Measurements from ENCODE around the gene EYA4.

Gene EYA4

DNA sequence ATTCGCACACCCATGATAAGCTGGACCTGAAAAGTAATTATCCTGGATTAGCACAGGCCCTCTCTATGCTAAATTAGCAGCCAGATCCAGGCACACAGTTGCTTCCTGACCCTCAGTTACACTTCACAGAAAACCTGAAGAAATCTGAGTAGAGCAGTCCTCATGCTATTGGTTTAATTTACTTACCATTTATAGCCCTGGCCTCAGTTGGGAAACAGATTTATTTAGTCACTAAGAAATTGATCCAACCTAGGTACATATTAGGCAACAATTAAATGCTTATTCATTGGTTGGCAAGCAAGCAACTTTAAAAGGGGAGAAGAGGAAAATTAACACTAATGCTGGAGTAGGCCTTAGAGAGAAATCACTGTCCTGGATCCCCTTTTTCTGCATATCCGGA is 15.6 kb upstream of the EYA4 start:
- TF ChIP-seq, protein P1, sequence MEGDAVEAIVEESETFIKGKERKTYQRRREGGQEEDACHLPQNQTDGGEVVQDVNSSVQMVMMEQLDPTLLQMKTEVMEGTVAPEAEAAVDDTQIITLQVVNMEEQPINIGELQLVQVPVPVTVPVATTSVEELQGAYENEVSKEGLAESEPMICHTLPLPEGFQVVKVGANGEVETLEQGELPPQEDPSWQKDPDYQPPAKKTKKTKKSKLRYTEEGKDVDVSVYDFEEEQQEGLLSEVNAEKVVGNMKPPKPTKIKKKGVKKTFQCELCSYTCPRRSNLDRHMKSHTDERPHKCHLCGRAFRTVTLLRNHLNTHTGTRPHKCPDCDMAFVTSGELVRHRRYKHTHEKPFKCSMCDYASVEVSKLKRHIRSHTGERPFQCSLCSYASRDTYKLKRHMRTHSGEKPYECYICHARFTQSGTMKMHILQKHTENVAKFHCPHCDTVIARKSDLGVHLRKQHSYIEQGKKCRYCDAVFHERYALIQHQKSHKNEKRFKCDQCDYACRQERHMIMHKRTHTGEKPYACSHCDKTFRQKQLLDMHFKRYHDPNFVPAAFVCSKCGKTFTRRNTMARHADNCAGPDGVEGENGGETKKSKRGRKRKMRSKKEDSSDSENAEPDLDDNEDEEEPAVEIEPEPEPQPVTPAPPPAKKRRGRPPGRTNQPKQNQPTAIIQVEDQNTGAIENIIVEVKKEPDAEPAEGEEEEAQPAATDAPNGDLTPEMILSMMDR (conservative IDR thresholded peaks at IDR 0.05; ENCODE audit: low read depth, low read length), result no peak
- no peak for DNase-seq (ENCODE audit: low read depth)
- H3K4me3 ChIP-seq (ENCODE audit: low read depth, low read length), result no peak overlapping the region

DNA sequence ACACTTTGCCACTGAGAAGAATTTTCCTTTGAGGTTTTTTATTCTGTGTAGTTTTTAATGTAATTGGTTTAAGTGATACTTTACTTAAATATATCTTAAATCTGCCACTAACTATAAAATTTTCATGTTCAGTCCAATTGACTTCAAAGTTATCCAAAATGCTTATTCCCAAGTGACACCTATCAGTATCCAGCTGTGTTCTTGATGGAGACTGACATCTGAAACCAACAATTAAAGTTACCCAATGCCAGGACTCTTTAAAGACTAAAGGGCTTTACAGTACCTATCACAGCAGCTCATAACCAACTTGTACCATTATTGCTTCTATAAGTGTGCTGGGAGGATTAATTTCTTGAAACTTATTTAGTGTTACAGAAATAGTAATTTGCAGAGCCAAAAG is 13.8 kb upstream of the EYA4 start:
- DNase-seq (ENCODE audit: low read depth), result no peak
- H3K4me3 ChIP-seq (ENCODE audit: low read depth, low read length), result no peak overlapping the region
- TF ChIP-seq, protein P1 (conservative IDR thresholded peaks at IDR 0.05; ENCODE audit: low read depth, low read length), result no peak

DNA sequence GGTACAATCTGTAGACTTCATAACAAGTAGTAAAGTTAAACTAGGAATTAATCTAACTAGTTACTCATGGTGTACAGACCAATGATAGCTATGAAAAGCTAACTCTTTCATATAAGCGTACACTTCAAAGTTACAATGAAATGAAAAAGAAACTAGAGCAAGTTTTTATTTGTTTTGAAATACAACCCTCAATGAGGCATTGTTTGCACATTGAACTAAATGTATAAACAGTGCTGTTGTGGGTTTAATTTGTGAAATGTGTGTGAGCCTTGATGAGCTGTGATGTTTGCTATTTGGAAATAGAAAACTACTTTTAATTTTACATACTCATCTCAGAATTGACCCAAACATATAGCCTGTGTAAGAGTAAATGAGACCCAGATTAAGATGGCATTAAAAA is 11.1 kb upstream of the EYA4 start:
- TF ChIP-seq, protein P1 (conservative IDR thresholded peaks at IDR 0.05; ENCODE audit: low read depth, low read length), result no peak
- no peak overlapping the region for H3K4me3 ChIP-seq (ENCODE audit: low read depth, low read length)
- no peak for DNase-seq (ENCODE audit: low read depth)

DNA sequence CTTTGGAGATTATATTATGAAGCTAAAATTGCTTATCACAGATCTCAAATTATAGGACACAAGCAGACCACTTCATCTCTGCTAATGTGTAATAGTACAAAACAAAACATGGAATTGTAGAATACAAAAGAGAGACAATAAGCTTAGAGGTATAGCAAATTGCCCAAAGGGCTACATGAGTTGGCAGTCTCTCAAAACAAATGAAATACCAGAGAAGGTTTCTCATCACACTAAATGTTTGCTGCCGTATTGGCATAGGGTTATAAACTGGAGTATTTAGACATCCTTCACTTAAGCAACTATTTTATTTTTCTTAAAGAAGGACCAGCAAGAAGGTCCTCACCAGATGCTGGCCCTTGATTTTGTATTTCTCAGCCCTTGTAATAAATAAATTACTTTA is 5.9 kb upstream of the EYA4 start:
- DNase-seq (ENCODE audit: low read depth), result no peak
- no peak overlapping the region for H3K4me3 ChIP-seq (ENCODE audit: low read depth, low read length)
- TF ChIP-seq, protein P1 (conservative IDR thresholded peaks at IDR 0.05; ENCODE audit: low read depth, low read length), result no peak

DNA sequence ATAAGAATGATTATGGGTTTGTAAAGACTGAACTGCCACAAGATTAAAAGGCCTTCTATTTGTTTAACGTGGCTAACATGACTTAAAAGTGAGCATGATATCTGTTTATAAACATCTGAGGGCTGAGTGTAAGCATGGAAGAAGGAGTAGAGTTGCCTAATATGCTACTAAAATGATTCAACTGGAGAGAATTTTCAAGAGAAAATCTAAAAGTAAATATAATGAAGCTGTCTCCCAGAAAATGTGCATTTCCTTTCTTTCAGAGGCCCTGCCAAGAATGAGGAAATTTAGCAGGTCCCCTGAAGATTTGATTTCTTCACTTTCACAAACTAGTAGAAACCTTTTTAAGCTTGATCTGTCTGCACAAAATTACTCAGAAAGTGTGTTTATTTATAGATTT is 4.2 kb upstream of the EYA4 start:
- DNase-seq (ENCODE audit: low read depth), result peak; percentile 80
- no peak overlapping the region for H3K4me3 ChIP-seq (ENCODE audit: low read depth, low read length)
- TF ChIP-seq, protein P1 (conservative IDR thresholded peaks at IDR 0.05; ENCODE audit: low read depth, low read length), result no peak

DNA sequence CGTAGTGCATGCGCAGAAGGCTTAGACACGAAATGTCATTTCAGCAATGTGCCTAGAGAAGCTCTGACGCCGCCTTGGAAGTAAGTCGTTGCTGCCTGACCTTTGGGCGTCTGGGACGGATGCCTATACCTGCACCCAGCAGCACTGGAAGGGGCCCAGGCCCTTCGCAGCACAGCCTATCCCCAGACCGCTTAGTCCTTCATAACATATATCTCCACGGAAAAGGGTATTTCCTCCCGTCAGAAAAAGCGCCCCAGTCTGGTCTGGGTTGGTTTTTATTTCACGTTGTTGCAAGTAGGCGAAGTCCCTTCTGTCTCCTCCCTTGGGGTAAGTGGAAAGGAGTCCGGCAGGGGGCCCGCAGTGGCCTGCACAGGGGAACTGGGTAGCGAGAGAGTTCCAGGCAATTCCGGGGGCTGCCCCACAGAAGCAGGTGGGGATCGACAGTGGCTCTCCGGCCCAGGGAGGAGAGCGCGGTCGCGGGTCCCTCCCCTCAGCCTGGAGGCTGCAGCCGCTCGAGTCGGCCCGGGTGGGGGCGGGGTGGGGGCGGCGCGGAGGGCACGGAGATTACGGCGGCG is 559 bp upstream of the EYA4 start:
- peak overlapping the region; percentile 54 for H3K4me3 ChIP-seq (ENCODE audit: low read depth, low read length)
- TF ChIP-seq, protein P1 (conservative IDR thresholded peaks at IDR 0.05; ENCODE audit: low read depth, low read length), result peak; percentile 28
- peak; percentile 30 for DNase-seq (ENCODE audit: low read depth)

DNA sequence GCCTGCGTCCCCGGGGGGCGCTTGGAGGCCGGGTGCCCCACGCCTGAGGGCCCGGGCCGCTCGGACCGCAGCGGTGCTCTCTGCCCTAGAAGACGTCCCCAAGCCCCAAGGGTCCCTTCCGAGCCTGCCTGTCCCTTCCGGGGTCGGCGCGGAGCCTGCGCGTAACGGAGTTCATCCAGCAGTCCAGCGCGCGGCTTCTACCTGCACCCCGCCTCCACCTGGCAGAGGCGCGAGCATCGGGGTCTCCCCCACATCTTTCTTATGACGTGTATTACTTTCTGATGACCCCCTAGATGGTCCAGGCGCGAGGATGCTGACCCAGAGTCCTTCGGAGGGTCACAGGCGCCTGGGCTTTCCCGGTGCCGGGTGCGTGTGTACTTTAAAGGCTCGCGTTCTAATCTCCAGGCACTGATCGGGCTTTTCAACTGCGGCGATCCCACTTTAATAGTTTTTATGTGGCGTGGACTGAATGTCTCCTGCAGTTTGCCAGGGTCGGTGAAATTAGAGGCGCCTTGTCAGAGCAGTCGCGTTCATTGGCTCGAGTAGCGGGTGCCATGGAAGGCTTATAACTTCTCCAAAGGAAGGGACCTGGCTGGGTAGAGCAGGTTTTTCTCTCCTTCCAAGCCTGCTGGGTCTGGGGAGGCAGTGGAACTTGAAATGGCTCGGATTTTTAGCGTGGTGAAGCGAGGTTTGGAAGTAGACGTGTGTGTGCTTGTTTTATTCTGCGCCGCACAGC is 912 bp downstream of the EYA4 start:
- H3K4me3 ChIP-seq (ENCODE audit: low read depth, low read length), result peak overlapping the region; percentile 54
- peak; percentile 48 for DNase-seq (ENCODE audit: low read depth)
- TF ChIP-seq, protein P1 (conservative IDR thresholded peaks at IDR 0.05; ENCODE audit: low read depth, low read length), result no peak
